Panc1 (cell line): ENCODE data around the gene HADHA. TPM values are rescaled to one million over a fixed set of nuclear protein-coding genes. Genes with fewer than 3 reads are reported as not detected.

ENCODE experiments used
- ATAC-seq: fragments of 200-7000 bp; cut with Tn5 transposase; 2 replicates; pipeline ENCODE4 v1.9.1; 2020; ENCODE audit warnings: mild to moderate bottlenecking, moderate library complexity
- BruUV-seq: library from RNA; stranded (reverse); fragments of 400-500 nt; replicated peaks from 2 replicates; lab custom pipeline; 2021; lab: Mats Ljungman, UMichigan
- CTCF ChIA-PET: fragments of 300-600 bp; sonication (Branson Sonifier 250); formaldehyde crosslinking; loops from one replicate; lab custom pipeline; 2022; ENCODE audit warnings: antibody characterized with exemption; lab: Charles Lee
- POLR2A ChIA-PET: fragments of 300-600 bp; sonication (Branson Sonifier 250); formaldehyde crosslinking; loops from one replicate; lab custom pipeline; 2022; ENCODE audit warnings: antibody characterized with exemption; lab: Charles Lee
- DNase-seq: peaks from one replicate; pipeline ENCODE4 v3.0.0-alpha.2; 2010; ENCODE audit warnings: low read depth, low spot score
- H3K27ac ChIP-seq: 2 replicates; pipeline ENCODE4 v1.5.1; 2011; ENCODE audit warnings: mild to moderate bottlenecking, low read length, inconsistent platforms
- H3K27me3 ChIP-seq: fragments of 200-500 bp; sonication (Bioruptor generic); 2 replicates; pipeline ENCODE4 v1.6.0; 2014; ENCODE audit warnings: low read length, inconsistent platforms; ENCODE audit not compliant: control insufficient read depth, insufficient read depth
- H3K36me3 ChIP-seq: fragments of 200-500 bp; sonication (Bioruptor generic); 2 replicates; pipeline ENCODE4 v1.5.1; 2014; ENCODE audit warnings: inconsistent platforms, mild to moderate bottlenecking, low read length, moderate library complexity; ENCODE audit not compliant: control insufficient read depth, insufficient read depth
- H3K4me1 ChIP-seq: 2 replicates; pipeline ENCODE4 v1.5.1; 2011; ENCODE audit warnings: inconsistent platforms, mild to moderate bottlenecking, low read length, moderate library complexity; ENCODE audit not compliant: control insufficient read depth, insufficient read depth
- H3K4me3 ChIP-seq, 2 experiments: 2 replicates each; pipeline ENCODE4 v1.5.1; 2011 to 2012; ENCODE audit warnings: low read depth in 2 of 2, low read length in 2 of 2, mild to moderate bottlenecking in 2 of 2, inconsistent platforms in 1 of 2, moderate library complexity in 1 of 2
- H3K9me3 ChIP-seq: fragments of 200-500 bp; sonication (Bioruptor generic); 2 replicates; pipeline ENCODE4 v1.5.1; 2014; ENCODE audit warnings: low read depth, mild to moderate bottlenecking, inconsistent platforms, low read length, moderate library complexity; ENCODE audit not compliant: control insufficient read depth, insufficient read depth
- POLR2AphosphoS5 ChIP-seq: IDR thresholded peaks from 2 replicates; pipeline ENCODE4 v1.6.1; 2012; ENCODE audit warnings: mild to moderate bottlenecking, low read depth, low read length, moderate library complexity
- SIN3A ChIP-seq: IDR thresholded peaks from 2 replicates; pipeline ENCODE4 v1.6.1; 2012; ENCODE audit warnings: low read depth, mild to moderate bottlenecking, low read length, moderate library complexity, borderline replicate concordance; ENCODE audit not compliant: insufficient read depth
- TCF7L2 ChIP-seq: IDR thresholded peaks from 2 replicates; pipeline ENCODE4 v1.6.1; 2011; ENCODE audit warnings: mild to moderate bottlenecking, low read depth, low read length, inconsistent platforms
- in situ Hi-C: cut with HindIII; loops from 2 replicates; pipeline ENCODE4 v1.10.0; 2016; ENCODE audit warnings: low sequenced_read_pairs, low pct_unique_long_range_greater_than_20kb
- intact Hi-C: fragments of 100-400 bp; cut with micrococcal nuclease; formaldehyde crosslinking; loops from one replicate; pipeline ENCODE4 v1.10.0; 2022; ENCODE audit not compliant: unreplicated experiment
- total RNA-seq: library from RNA; stranded (reverse); gene quantifications from one replicate; pipeline ENCODE4 v1.2.1, GENCODE V29; 2021; ENCODE audit not compliant: unreplicated experiment
- TF ChIP-seq, protein P1 (sequence below), 2 experiments: IDR thresholded peaks; 2 replicates each; pipeline ENCODE4 v1.6.1; 2011 to 2012; ENCODE audit warnings: low read depth in 2 of 2, control low read depth in 1 of 2, low read length in 1 of 2, mild to moderate bottlenecking in 1 of 2, moderate library complexity in 1 of 2; ENCODE audit not compliant: insufficient read depth in 1 of 2
- TF ChIP-seq, protein P2 (sequence below): fragments of 450-650 bp; IDR thresholded peaks from 2 replicates; pipeline ENCODE4 v1.5.1; 2017; ENCODE audit warnings: mild to moderate bottlenecking

The HADHA gene
- total RNA-seq, 1 experiment from 2014 or later, result 148 TPM

DNA sequence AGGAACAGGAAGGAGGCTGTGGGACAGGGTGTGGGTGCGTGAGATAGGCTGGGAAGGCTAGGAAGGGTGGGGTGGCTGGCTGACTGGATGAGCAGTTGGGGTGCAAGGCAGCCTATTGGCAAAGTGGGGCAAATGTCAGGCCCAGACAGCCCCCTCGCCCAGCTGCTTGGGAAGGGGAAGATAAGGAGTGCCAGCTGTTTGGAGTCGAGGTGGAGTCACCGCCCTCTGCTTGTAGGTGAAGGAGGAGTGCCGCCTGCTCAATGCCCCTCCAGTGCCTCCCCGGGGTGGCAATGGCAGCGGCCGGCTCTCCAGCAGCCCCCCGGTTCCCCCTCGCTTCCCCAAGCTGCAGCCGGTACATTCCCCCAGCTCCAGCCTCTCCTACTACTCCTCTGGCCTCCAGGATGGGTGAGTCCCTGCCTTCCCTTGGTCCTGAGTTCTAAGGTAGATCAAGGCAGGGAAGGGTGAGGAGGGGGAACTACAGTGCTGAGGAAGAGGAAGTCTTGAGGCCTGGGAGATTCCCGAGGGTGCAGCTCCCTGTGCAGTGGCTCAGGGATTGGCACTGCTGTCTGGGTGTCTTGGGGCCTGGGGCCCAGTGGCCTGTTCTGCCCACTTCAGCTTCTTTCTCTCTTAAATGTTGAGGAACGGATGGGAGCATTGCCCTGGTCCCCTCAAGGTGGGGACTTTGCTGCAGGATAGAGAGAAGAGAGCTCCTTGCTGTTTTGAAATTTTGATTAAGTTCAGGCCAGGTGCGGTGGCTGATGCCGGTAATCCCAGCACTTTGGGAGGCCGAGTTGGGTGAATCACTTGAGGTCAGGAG lies 58.3 kb downstream of the HADHA start:
- ChIA-PET CTCF (no interaction called here), POLR2A (interaction anchor here (0.6 kb wide), 1 partner anchor 12 kb away, joined by 3 read pairs; no protein-coding TSS in a partner anchor)
- TF ChIP-seq POLR2AphosphoS5, result no peak
- Histone ChIP-seq H3K4me3 (peak overlapping the region; percentile 54 to 61; a peak in 3 of 4 replicates), H3K27me3 (no peaks in the 10 kb centered on the region), H3K27ac (no peak overlapping the region), H3K4me1 (peaks cover 4% of the 10 kb centered on the region; the same call in 1 of the 2 replicates), H3K36me3 (no peaks in the 10 kb centered on the region), H3K9me3 (no peaks in the 10 kb centered on the region)
- intact Hi-C loops (no loop called here), in situ Hi-C loops (no loop called here)
- ATAC-seq, result no peak
- no peak for DNase-seq
- no TSS peak for BruUV-seq

DNA sequence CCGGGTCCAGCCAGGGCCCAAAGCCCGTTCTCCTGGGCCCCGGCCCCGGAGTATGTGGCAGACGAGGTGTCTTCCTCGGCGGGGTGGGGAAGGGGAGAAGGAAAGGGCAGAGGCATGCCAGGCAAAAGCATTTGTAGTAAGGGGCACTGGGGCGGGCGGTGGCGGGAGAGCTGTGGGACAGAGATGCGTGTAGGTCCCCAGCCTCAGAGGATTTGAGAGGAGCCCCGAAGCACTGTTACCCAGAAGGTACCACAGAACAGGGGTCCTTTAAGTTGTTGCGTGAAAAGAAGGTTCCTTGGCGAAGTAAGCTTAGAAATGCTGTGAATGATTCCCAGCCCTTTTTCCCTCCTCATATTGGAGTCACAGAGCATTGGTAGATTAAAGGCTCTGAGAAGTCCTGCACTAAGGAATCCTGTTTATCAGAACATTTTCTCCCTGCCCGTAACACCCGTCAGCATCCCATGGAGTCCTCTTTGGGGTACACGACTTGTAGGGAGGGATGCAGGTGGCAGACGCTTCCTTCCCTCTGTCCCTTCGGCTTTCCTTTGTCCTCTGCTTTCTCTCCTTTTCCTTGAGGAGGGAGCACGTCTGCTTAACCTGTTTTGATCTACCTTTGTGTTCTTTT lies 59.0 kb downstream of the HADHA start:
- no TSS peak for BruUV-seq
- TF ChIP-seq, protein P1, sequence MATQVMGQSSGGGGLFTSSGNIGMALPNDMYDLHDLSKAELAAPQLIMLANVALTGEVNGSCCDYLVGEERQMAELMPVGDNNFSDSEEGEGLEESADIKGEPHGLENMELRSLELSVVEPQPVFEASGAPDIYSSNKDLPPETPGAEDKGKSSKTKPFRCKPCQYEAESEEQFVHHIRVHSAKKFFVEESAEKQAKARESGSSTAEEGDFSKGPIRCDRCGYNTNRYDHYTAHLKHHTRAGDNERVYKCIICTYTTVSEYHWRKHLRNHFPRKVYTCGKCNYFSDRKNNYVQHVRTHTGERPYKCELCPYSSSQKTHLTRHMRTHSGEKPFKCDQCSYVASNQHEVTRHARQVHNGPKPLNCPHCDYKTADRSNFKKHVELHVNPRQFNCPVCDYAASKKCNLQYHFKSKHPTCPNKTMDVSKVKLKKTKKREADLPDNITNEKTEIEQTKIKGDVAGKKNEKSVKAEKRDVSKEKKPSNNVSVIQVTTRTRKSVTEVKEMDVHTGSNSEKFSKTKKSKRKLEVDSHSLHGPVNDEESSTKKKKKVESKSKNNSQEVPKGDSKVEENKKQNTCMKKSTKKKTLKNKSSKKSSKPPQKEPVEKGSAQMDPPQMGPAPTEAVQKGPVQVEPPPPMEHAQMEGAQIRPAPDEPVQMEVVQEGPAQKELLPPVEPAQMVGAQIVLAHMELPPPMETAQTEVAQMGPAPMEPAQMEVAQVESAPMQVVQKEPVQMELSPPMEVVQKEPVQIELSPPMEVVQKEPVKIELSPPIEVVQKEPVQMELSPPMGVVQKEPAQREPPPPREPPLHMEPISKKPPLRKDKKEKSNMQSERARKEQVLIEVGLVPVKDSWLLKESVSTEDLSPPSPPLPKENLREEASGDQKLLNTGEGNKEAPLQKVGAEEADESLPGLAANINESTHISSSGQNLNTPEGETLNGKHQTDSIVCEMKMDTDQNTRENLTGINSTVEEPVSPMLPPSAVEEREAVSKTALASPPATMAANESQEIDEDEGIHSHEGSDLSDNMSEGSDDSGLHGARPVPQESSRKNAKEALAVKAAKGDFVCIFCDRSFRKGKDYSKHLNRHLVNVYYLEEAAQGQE (IDR thresholded peaks at IDR 0.05; ENCODE audit: insufficient read depth in 1 of 2, low read depth in 2 of 2, low read length in 1 of 2), result no peak
- TF ChIP-seq TCF7L2 (no peak), SIN3A (no peak)
- TF ChIP-seq, protein P2, sequence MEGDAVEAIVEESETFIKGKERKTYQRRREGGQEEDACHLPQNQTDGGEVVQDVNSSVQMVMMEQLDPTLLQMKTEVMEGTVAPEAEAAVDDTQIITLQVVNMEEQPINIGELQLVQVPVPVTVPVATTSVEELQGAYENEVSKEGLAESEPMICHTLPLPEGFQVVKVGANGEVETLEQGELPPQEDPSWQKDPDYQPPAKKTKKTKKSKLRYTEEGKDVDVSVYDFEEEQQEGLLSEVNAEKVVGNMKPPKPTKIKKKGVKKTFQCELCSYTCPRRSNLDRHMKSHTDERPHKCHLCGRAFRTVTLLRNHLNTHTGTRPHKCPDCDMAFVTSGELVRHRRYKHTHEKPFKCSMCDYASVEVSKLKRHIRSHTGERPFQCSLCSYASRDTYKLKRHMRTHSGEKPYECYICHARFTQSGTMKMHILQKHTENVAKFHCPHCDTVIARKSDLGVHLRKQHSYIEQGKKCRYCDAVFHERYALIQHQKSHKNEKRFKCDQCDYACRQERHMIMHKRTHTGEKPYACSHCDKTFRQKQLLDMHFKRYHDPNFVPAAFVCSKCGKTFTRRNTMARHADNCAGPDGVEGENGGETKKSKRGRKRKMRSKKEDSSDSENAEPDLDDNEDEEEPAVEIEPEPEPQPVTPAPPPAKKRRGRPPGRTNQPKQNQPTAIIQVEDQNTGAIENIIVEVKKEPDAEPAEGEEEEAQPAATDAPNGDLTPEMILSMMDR, result no peak
- peak overlapping the region; percentile 75 for H3K27ac ChIP-seq
- intact Hi-C loops, result no loop called here
- H3K27me3 ChIP-seq, result no peaks in the 10 kb centered on the region
- H3K9me3 ChIP-seq, result no peaks in the 10 kb centered on the region
- no peaks in the 10 kb centered on the region for H3K36me3 ChIP-seq
- POLR2A ChIA-PET, result interaction anchor here (0.6 kb wide), 1 partner anchor 11 kb away, joined by 3 read pairs; no protein-coding TSS in a partner anchor
- CTCF ChIA-PET, result no interaction called here
- in situ Hi-C loops, result no loop called here
- peaks cover 4% of the 10 kb centered on the region; the same call in 1 of the 2 replicates for H3K4me1 ChIP-seq
- DNase-seq (no peak), ATAC-seq (no peak; the same call in 1 of the 2 replicates)
- peak overlapping the region; percentile 54 to 61 for H3K4me3 ChIP-seq
